ENCODE results near the gene TIMP2. TPM values are rescaled to one million over a fixed set of nuclear protein-coding genes. Genes with fewer than 3 reads are reported as not detected.

TIMP2 gene
- total RNA-seq, 2 experiments from 2014 or later: 6.2 to 7.0 TPM

DNA sequence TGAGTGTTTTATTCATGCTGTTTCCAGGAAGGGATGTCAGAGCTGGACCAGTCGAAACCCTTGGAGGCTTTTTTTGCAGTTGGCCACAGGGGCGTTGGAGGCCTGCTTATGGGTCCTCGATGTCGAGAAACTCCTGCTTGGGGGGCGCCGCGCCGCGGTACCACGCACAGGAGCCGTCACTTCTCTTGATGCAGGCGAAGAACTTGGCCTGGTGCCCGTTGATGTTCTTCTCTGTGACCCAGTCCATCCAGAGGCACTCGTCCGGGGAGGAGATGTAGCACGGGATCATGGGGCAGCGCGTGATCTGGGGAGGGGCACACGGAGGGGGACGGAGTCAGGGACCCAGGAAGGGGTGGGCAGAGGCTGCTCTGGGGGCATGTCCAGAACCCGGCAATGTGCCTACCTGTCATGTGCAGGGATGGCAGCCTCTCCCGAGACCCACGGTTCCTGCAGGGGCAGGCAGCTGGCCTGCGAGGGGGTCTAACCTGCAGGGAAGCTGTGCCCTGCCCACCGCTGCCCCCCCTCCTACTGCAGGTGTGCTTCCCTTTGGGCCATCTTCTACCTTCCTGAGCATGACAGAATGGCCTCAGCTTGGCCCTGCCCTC lies 69.5 kb downstream of the TIMP2 start:
- TF ChIP-seq, protein P1, sequence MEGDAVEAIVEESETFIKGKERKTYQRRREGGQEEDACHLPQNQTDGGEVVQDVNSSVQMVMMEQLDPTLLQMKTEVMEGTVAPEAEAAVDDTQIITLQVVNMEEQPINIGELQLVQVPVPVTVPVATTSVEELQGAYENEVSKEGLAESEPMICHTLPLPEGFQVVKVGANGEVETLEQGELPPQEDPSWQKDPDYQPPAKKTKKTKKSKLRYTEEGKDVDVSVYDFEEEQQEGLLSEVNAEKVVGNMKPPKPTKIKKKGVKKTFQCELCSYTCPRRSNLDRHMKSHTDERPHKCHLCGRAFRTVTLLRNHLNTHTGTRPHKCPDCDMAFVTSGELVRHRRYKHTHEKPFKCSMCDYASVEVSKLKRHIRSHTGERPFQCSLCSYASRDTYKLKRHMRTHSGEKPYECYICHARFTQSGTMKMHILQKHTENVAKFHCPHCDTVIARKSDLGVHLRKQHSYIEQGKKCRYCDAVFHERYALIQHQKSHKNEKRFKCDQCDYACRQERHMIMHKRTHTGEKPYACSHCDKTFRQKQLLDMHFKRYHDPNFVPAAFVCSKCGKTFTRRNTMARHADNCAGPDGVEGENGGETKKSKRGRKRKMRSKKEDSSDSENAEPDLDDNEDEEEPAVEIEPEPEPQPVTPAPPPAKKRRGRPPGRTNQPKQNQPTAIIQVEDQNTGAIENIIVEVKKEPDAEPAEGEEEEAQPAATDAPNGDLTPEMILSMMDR (IDR thresholded peaks at IDR 0.05): no peak
- ATAC-seq (ENCODE audit: poor library complexity): no peak
- no peak overlapping the region for H3K27ac ChIP-seq (ENCODE audit: low read depth in 1 of 2, low read length in 2 of 2)
- DNase-seq: no peak
- peaks cover 0 to 3% of the 10 kb centered on the region in 2 experiments for H3K9me3 ChIP-seq (ENCODE audit: control insufficient read depth in 1 of 2, insufficient read depth in 1 of 2, low read length in 2 of 2)
- Mint-ChIP-seq H3K27me3 (no peaks in the 10 kb centered on the region), H3K4me3 (no peak overlapping the region), H3K9me3 (no peaks in the 10 kb centered on the region), H3K36me3 (ENCODE audit: low read depth) (no peaks in the 10 kb centered on the region), H3K4me1 (ENCODE audit: low read depth) (no peaks in the 10 kb centered on the region), H3K27ac (no peak overlapping the region)
- H3K4me1 ChIP-seq (ENCODE audit: insufficient read depth, low read length): no peaks in the 10 kb centered on the region
- ChIA-PET CTCF (no interaction called here), POLR2A (no interaction called here)
- intact Hi-C loops (cut with DNase I, micrococcal nuclease): no loop called here
- H3K4me3 ChIP-seq (ENCODE audit: low read length): no peak overlapping the region
- H3K36me3 ChIP-seq (ENCODE audit: insufficient read depth, low read length): peaks cover 2% of the 10 kb centered on the region
- no peaks in the 10 kb centered on the region for H3K27me3 ChIP-seq (ENCODE audit: control insufficient read depth in 1 of 2, insufficient read depth in 2 of 2, low read length in 2 of 2)

- CTCF ChIA-PET: no interaction called here
- POLR2A ChIA-PET: no interaction called here
- Histone ChIP-seq H3K27me3 (ENCODE audit: control insufficient read depth in 1 of 2, insufficient read depth in 2 of 2, low read length in 2 of 2) (no peaks in the 10 kb centered on the region), H3K9me3 (ENCODE audit: control insufficient read depth in 1 of 2, insufficient read depth in 1 of 2, low read length in 2 of 2) (peaks cover 0 to 3% of the 10 kb centered on the region in 2 experiments), H3K4me3 (ENCODE audit: low read length) (no peak overlapping the region), H3K27ac (ENCODE audit: low read depth in 1 of 2, low read length in 2 of 2) (no peak overlapping the region), H3K4me1 (ENCODE audit: insufficient read depth, low read length) (no peaks in the 10 kb centered on the region), H3K36me3 (ENCODE audit: insufficient read depth, low read length) (peaks cover 2% of the 10 kb centered on the region)
- TF ChIP-seq, protein P1 (IDR thresholded peaks at IDR 0.05): no peak
- Mint-ChIP-seq H3K27me3 (no peaks in the 10 kb centered on the region), H3K4me3 (no peak overlapping the region), H3K4me1 (ENCODE audit: low read depth) (no peaks in the 10 kb centered on the region), H3K27ac (no peak overlapping the region), H3K9me3 (no peaks in the 10 kb centered on the region), H3K36me3 (ENCODE audit: low read depth) (no peaks in the 10 kb centered on the region)
- ATAC-seq (ENCODE audit: poor library complexity) (no peak), DNase-seq (no peak)
- intact Hi-C loops (cut with DNase I, micrococcal nuclease): no loop called here
These were observed 70.7 kb downstream of the TIMP2 start for GRCh38 chr17:78854508-78854907.

- intact Hi-C loops (cut with DNase I, micrococcal nuclease): no loop called here
- H3K27me3 ChIP-seq (ENCODE audit: control insufficient read depth in 1 of 2, insufficient read depth in 2 of 2, low read length in 2 of 2): no peaks in the 10 kb centered on the region
- H3K36me3 ChIP-seq (ENCODE audit: insufficient read depth, low read length): peaks cover 2% of the 10 kb centered on the region
- H3K4me1 ChIP-seq (ENCODE audit: insufficient read depth, low read length): no peaks in the 10 kb centered on the region
- H3K9me3 Mint-ChIP-seq: no peaks in the 10 kb centered on the region
- ATAC-seq (ENCODE audit: poor library complexity) (no peak), DNase-seq (no peak)
- no peaks in the 10 kb centered on the region for H3K4me1 Mint-ChIP-seq (ENCODE audit: low read depth)
- ChIA-PET CTCF (no interaction called here), POLR2A (no interaction called here)
- TF ChIP-seq, protein P1 (IDR thresholded peaks at IDR 0.05): no peak
- H3K4me3 ChIP-seq (ENCODE audit: low read length): no peak overlapping the region
- no peaks in the 10 kb centered on the region for H3K36me3 Mint-ChIP-seq (ENCODE audit: low read depth)
- no peak overlapping the region for H3K27ac Mint-ChIP-seq
- H3K27me3 Mint-ChIP-seq: no peaks in the 10 kb centered on the region
- no peak overlapping the region for H3K4me3 Mint-ChIP-seq
- H3K27ac ChIP-seq (ENCODE audit: low read depth in 1 of 2, low read length in 2 of 2): no peak overlapping the region
- peaks cover 0 to 3% of the 10 kb centered on the region in 2 experiments for H3K9me3 ChIP-seq (ENCODE audit: control insufficient read depth in 1 of 2, insufficient read depth in 1 of 2, low read length in 2 of 2)
These were observed 71.2 kb downstream of the TIMP2 start for GRCh38 chr17:78853926-78854394.
